ENCODE measurements around the gene ASCL1.

The ASCL1 gene

GRCh38 chr12:102980350-102980749 is 22.9 kb downstream of the ASCL1 start:
- DNase-seq = no peak

GRCh38 chr12:102990419-102990818 is 32.9 kb downstream of the ASCL1 start:
- DNase-seq = no peak

- no peak for DNase-seq
These were observed 34.8 kb downstream of the ASCL1 start for GRCh38 chr12:102992297-102992696.

GRCh38 chr12:102992720-102993119 is 35.2 kb downstream of the ASCL1 start:
- DNase-seq = no peak

GRCh38 chr12:102993537-102993936 is 36.1 kb downstream of the ASCL1 start:
- DNase-seq = peak in 1 of 5 donors; percentile 4

- no peak for DNase-seq
These were observed 37.9 kb downstream of the ASCL1 start for GRCh38 chr12:102995372-102995771.

Data from T-helper 1 cell (primary cell).